HL-60 (cell line): ENCODE data around the gene DNAH6.
A peak's percentile ranks its signal among the peaks of the same experiment; 100 is the strongest.

Experiments
- DNase-seq, 2 experiments: peaks; one replicate each; pipeline ENCODE4 v3.0.0-alpha.2; 2010 to 2020; ENCODE audit warnings: low read depth in 1 of 2, low spot score in 1 of 2
- H3K27ac ChIP-seq: fragments of 250-450 bp; sonication (Bioruptor Pico); replicated peaks from 2 replicates; pipeline ENCODE4 v1.5.1; 2020; ENCODE audit warnings: mild to moderate bottlenecking, moderate library complexity
- H3K27me3 ChIP-seq: fragments of 250-450 bp; sonication (Bioruptor Pico); 2 replicates; pipeline ENCODE4 v1.5.1; 2021; ENCODE audit warnings: mild to moderate bottlenecking, moderate library complexity; ENCODE audit not compliant: insufficient read depth, poor library complexity, severe bottlenecking
- H3K4me3 ChIP-seq: replicated peaks from 2 replicates; pipeline ENCODE4 v1.5.1; 2011; ENCODE audit warnings: mild to moderate bottlenecking, control low read depth, low read length; ENCODE audit not compliant: insufficient read depth
- GABPA ChIP-seq: IDR thresholded peaks from 2 replicates; pipeline ENCODE4 v1.6.1; 2012; ENCODE audit warnings: low read depth
- POLR2AphosphoS5 ChIP-seq: IDR thresholded peaks from 2 replicates; pipeline ENCODE4 v1.6.1; 2012; ENCODE audit warnings: low read depth
- SPI1 ChIP-seq: IDR thresholded peaks from 2 replicates; pipeline ENCODE4 v1.6.1; 2012; ENCODE audit warnings: low read depth, mild to moderate bottlenecking, borderline replicate concordance
- TF ChIP-seq, protein P1 (sequence below): IDR thresholded peaks from one replicate; pipeline ENCODE4 v1.5.1; 2011; ENCODE audit warnings: low read length, control low read depth, inconsistent platforms; ENCODE audit not compliant: insufficient read depth
- TF ChIP-seq, protein P2 (sequence below): IDR thresholded peaks from 2 replicates; pipeline ENCODE4 v1.6.1; 2012; ENCODE audit warnings: low read depth; ENCODE audit not compliant: insufficient replicate concordance

Gene DNAH6

DNA sequence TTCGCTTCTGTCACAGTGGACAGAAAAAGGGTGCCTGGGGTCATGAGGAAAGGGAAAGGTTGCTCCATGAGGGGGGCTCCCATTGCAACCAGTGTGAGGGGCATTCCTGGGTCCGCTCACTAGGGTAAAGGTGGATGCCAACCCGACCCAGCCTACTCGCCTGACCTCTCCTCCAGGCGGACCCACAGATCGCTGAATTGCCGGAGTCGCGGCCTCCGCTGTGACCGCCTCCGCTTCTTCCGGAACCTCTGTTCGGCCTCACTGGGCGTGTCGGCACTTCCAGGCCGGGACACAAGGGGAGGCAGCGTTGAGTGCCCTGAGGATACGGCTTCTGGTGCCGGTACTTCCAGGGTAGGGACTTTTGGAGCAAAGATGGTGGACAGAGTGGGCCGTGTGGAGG is 307.5 kb downstream of the DNAH6 start:
- DNase-seq: no peak
- H3K27ac ChIP-seq: no peak overlapping the region
- TF ChIP-seq, protein P1, sequence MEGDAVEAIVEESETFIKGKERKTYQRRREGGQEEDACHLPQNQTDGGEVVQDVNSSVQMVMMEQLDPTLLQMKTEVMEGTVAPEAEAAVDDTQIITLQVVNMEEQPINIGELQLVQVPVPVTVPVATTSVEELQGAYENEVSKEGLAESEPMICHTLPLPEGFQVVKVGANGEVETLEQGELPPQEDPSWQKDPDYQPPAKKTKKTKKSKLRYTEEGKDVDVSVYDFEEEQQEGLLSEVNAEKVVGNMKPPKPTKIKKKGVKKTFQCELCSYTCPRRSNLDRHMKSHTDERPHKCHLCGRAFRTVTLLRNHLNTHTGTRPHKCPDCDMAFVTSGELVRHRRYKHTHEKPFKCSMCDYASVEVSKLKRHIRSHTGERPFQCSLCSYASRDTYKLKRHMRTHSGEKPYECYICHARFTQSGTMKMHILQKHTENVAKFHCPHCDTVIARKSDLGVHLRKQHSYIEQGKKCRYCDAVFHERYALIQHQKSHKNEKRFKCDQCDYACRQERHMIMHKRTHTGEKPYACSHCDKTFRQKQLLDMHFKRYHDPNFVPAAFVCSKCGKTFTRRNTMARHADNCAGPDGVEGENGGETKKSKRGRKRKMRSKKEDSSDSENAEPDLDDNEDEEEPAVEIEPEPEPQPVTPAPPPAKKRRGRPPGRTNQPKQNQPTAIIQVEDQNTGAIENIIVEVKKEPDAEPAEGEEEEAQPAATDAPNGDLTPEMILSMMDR: no peak
- no peak for TF ChIP-seq GABPA
- TF ChIP-seq, protein P2, sequence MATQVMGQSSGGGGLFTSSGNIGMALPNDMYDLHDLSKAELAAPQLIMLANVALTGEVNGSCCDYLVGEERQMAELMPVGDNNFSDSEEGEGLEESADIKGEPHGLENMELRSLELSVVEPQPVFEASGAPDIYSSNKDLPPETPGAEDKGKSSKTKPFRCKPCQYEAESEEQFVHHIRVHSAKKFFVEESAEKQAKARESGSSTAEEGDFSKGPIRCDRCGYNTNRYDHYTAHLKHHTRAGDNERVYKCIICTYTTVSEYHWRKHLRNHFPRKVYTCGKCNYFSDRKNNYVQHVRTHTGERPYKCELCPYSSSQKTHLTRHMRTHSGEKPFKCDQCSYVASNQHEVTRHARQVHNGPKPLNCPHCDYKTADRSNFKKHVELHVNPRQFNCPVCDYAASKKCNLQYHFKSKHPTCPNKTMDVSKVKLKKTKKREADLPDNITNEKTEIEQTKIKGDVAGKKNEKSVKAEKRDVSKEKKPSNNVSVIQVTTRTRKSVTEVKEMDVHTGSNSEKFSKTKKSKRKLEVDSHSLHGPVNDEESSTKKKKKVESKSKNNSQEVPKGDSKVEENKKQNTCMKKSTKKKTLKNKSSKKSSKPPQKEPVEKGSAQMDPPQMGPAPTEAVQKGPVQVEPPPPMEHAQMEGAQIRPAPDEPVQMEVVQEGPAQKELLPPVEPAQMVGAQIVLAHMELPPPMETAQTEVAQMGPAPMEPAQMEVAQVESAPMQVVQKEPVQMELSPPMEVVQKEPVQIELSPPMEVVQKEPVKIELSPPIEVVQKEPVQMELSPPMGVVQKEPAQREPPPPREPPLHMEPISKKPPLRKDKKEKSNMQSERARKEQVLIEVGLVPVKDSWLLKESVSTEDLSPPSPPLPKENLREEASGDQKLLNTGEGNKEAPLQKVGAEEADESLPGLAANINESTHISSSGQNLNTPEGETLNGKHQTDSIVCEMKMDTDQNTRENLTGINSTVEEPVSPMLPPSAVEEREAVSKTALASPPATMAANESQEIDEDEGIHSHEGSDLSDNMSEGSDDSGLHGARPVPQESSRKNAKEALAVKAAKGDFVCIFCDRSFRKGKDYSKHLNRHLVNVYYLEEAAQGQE: no peak
- TF ChIP-seq POLR2AphosphoS5: no peak
- no peak for TF ChIP-seq SPI1
- H3K4me3 ChIP-seq: no peak overlapping the region
- no peaks in the 10 kb centered on the region for H3K27me3 ChIP-seq

DNA sequence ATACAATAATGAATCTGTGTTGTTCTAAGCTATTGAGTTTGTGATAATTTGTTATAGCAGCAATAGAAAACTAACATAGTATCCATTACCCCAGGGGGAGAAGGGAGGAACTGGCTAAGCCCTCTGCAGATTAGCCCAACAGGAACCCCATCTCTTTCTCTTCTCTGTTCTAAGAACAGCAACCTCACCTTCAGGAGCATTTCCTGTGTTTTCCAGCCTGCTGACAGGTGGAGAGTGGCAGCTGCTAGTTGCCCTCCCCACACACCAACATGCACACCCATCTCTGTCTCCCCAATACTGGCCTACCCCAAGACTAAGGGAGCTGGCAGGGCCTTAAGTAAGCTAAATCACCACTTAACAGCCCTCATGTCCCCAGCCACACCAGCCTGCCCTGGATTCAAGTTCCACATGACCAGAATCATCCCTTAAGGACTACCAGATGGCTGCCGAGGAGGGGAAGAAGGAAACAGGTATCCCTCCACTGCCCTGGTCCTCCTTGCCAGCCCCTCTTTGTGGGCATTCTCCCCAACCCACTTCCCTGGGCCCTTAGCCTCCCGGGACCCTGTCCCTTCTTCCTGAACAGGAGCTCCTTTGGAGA is 311.8 kb downstream of the DNAH6 start:
- Histone ChIP-seq H3K27me3 (no peaks in the 10 kb centered on the region), H3K4me3 (no peak overlapping the region), H3K27ac (no peak overlapping the region)
- DNase-seq: no peak
- TF ChIP-seq GABPA (no peak), POLR2AphosphoS5 (no peak), SPI1 (no peak)
- TF ChIP-seq, protein P2: no peak
- TF ChIP-seq, protein P1: no peak

DNA sequence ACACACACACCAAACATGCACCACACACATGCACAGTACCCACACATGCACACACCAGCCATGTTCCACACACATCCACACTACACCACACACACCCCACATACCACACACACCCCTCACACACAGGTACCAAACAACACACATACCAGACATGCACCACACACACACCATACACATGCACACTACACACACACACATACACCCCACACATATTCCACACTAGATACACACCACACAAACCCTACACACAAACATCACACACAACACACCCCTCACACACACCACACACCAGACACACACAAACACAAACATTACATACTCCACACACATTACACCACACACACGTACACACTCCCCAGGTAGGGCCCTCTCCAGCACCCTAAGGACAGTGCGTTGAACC is 313.4 kb downstream of the DNAH6 start:
- TF ChIP-seq, protein P1: no peak
- TF ChIP-seq GABPA (no peak), POLR2AphosphoS5 (no peak), SPI1 (no peak)
- TF ChIP-seq, protein P2: no peak
- Histone ChIP-seq H3K4me3 (no peak overlapping the region), H3K27ac (peak overlapping the region; percentile 40), H3K27me3 (no peaks in the 10 kb centered on the region)
- no peak for DNase-seq
